NCI-H82 treated with DMSO at 0.1 percent for 48 hours (cell line): ENCODE data around the gene SREK1IP1.

ENCODE experiments used
- DNase-seq: peaks from one replicate; lab custom pipeline; 2025; ENCODE audit not compliant: unreplicated experiment; lab: John Stamatoyannopoulos, UW

Gene SREK1IP1

DNA sequence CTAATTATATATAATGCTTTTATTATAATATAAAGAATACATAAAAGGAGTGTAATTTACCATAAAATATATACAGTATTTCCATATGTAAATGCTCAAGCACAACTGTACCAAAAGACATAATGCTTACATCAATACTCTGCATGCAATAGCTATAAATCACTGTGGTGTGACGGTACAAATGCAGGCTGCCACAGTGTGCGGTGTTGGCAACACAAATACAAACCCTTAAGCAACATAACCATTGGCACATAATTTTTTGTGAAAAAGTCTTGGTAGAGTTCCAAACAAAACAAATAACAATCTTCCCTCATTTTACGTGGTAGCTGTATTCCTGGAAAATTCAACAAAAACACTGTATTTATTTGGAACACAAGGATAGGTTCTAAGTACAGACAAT, 80.1 kb downstream of the SREK1IP1 start:
- no peak for DNase-seq

GRCh38 chr5:64685866-64686265, 82.6 kb downstream of the SREK1IP1 start:
- no peak for DNase-seq

DNA sequence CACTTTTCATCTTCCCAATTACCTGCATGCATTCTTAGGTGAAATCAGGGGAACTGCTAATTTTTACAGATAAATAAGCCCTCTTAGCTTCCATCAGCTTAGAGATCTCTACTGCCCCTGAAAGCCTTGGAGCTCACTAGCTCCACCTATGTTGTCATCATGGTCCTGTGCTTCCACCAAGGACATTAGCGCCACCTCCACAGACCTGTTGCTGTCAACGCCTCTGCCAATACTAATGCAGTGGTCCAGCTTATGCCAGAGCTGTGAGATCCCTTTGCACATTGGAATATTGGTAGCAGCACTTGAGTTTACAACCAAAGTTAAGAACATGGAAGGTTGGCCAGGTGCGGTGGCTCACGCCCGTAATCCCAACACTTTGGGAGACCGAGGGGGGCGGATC, 85.9 kb downstream of the SREK1IP1 start:
- DNase-seq: no peak

DNA sequence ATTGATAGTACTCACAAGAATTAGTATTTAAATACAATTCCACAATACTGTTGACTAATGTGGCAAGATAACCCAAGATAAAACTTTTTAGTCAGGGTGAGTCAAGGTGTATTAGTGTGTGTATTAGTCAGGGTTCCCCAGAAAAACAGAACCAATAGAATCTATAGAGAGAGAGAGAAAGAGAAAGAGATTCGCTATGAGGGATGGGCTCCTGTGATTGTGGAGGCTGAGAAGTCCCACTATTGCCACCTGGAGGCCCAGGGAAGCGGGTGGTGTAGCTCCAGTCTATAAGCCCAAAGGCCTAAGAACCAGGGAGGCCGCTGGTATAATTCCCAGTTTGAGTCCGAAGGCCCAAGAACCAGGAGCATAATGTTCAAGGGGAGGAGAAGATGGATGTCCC, 88.2 kb downstream of the SREK1IP1 start:
- no peak for DNase-seq

GRCh38 chr5:64678374-64678773, 90.1 kb downstream of the SREK1IP1 start:
- no peak for DNase-seq

- DNase-seq: no peak
Measured at GRCh38 chr5:64671678-64672077, 96.8 kb downstream of the SREK1IP1 start.

- no peak for DNase-seq
Measured at GRCh38 chr5:64670277-64670676, 98.2 kb downstream of the SREK1IP1 start.
